IMR-90 (cell line): Measurements from ENCODE around the gene ILK.

Experiments used
- BHLHE40 ChIP-seq: fragments of 150-350 bp; IDR thresholded peaks from 2 replicates; pipeline ENCODE4 v1.6.1; 2016; ENCODE audit warnings: mild to moderate bottlenecking, low read depth, low read length
- MAFK ChIP-seq: IDR thresholded peaks from 2 replicates; pipeline ENCODE4 v1.6.1; 2012; ENCODE audit warnings: low read depth, low read length, improper control_type of control experiment
- POLR2A ChIP-seq: IDR thresholded peaks from 2 replicates; pipeline ENCODE4 v1.6.1; 2012; ENCODE audit warnings: mild to moderate bottlenecking, low read depth, low read length
- RAD21 ChIP-seq: IDR thresholded peaks from 2 replicates; pipeline ENCODE4 v1.6.1; 2012; ENCODE audit warnings: low read length, improper control_type of control experiment
- RFX5 ChIP-seq: IDR thresholded peaks from 2 replicates; pipeline ENCODE4 v1.8.0; 2012; ENCODE audit warnings: low read depth, mild to moderate bottlenecking, low read length, moderate library complexity
- TF ChIP-seq, protein P1 (sequence below): conservative IDR thresholded peaks from 2 replicates; pipeline ENCODE4 v1.5.1; 2012; ENCODE audit warnings: mild to moderate bottlenecking, low read depth, low read length, improper control_type of control experiment

DNA sequence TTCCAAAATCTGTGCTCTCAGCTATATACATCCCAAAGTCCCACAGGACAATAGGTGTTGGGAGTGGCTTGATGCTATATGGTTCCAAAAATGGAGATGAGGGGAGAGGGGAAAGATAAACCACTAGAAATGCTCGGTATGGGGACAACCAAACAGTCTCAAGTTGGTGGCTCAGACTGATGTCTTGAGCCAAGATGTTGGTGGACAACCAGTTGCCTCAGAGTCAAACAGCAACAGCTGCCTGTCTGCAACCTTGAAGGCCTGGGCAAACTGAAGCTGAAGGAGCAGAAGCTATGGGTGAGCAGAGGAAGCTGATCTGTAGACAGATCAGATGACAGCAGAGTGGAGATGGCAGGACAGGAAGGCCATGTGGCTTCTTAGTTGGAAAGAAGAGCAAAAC lies 4.1 kb upstream of the ILK start:
- TF ChIP-seq POLR2A, result no peak
- TF ChIP-seq, protein P1, sequence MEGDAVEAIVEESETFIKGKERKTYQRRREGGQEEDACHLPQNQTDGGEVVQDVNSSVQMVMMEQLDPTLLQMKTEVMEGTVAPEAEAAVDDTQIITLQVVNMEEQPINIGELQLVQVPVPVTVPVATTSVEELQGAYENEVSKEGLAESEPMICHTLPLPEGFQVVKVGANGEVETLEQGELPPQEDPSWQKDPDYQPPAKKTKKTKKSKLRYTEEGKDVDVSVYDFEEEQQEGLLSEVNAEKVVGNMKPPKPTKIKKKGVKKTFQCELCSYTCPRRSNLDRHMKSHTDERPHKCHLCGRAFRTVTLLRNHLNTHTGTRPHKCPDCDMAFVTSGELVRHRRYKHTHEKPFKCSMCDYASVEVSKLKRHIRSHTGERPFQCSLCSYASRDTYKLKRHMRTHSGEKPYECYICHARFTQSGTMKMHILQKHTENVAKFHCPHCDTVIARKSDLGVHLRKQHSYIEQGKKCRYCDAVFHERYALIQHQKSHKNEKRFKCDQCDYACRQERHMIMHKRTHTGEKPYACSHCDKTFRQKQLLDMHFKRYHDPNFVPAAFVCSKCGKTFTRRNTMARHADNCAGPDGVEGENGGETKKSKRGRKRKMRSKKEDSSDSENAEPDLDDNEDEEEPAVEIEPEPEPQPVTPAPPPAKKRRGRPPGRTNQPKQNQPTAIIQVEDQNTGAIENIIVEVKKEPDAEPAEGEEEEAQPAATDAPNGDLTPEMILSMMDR, result no peak
- no peak for TF ChIP-seq RFX5
- no peak for TF ChIP-seq RAD21
- TF ChIP-seq MAFK, result no peak
- no peak for TF ChIP-seq BHLHE40
